ENCODE results near the gene SYT6.

The SYT6 gene

DNA sequence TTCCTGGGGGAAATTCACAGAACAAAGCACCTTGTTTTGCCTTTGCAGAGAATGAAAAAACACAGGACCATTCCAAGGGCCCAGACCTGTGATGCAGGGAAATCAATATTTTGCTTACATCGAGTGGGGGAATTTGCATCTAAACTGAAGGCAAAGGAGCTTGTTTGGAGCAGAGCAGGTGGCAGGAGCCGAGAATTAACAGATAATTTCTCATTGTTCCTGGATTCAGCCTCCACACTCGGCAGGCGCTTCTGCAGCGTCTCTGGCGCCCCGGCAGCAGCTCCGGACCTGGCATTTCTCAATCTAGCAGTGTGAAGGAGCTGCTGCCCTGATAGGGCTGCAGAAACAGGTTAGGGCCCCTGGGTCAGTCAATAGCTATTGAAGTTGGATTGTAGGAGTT lies 2.0 kb upstream of the SYT6 start:
- WGBS, 2 experiments: 89 to 93% methylated on average over 8 of the region's 8 CpGs

DNA sequence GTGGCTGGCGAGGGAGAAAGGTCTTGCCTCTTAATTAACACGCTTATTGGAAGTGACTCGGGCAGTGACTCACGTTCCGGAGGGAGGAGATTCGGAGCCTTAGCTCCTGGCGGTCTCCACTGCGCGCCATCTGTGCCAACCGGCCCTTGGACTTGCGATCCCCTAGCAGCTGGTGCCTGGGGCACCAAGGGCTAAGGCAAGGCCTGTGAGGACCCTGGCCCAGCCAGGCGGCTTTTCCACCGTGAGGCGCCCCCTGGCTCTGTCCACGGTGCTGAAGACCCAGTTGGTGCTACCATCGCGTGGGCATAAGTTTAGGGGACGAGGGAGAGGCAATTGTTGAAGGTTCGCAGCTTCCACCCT lies 1.3 kb upstream of the SYT6 start:
- Histone ChIP-seq H3K4me3 (ENCODE audit: insufficient read depth, low read depth, low read length) (no peak overlapping the region), H3K4me1 (ENCODE audit: control insufficient read depth, insufficient read depth, low read length) (peaks cover 20% of the 10 kb centered on the region), H3K36me3 (ENCODE audit: control insufficient read depth, insufficient read depth, low read length) (no peaks in the 10 kb centered on the region), H3K9me3 (ENCODE audit: control insufficient read depth, low read length) (no peaks in the 10 kb centered on the region), H3K27ac (ENCODE audit: insufficient read depth, low read depth, low read length, poor library complexity, severe bottlenecking) (no peak overlapping the region), H3K27me3 (ENCODE audit: control insufficient read depth, insufficient read depth, low read length, poor library complexity, severe bottlenecking) (peaks cover 40% of the 10 kb centered on the region)
- WGBS, 2 experiments: 19 to 20% methylated on average over 19 of the region's 19 CpGs

More for the DNA sequence above, 2.0 kb upstream of the SYT6 start:
- Histone ChIP-seq H3K36me3 (ENCODE audit: control insufficient read depth, insufficient read depth, low read length) (no peaks in the 10 kb centered on the region), H3K4me3 (ENCODE audit: insufficient read depth, low read depth, low read length) (no peak overlapping the region), H3K27ac (ENCODE audit: insufficient read depth, low read depth, low read length, poor library complexity, severe bottlenecking) (no peak overlapping the region), H3K27me3 (ENCODE audit: control insufficient read depth, insufficient read depth, low read length, poor library complexity, severe bottlenecking) (peaks cover 40% of the 10 kb centered on the region), H3K4me1 (ENCODE audit: control insufficient read depth, insufficient read depth, low read length) (peaks cover 17% of the 10 kb centered on the region), H3K9me3 (ENCODE audit: control insufficient read depth, low read length) (no peaks in the 10 kb centered on the region)

DNA sequence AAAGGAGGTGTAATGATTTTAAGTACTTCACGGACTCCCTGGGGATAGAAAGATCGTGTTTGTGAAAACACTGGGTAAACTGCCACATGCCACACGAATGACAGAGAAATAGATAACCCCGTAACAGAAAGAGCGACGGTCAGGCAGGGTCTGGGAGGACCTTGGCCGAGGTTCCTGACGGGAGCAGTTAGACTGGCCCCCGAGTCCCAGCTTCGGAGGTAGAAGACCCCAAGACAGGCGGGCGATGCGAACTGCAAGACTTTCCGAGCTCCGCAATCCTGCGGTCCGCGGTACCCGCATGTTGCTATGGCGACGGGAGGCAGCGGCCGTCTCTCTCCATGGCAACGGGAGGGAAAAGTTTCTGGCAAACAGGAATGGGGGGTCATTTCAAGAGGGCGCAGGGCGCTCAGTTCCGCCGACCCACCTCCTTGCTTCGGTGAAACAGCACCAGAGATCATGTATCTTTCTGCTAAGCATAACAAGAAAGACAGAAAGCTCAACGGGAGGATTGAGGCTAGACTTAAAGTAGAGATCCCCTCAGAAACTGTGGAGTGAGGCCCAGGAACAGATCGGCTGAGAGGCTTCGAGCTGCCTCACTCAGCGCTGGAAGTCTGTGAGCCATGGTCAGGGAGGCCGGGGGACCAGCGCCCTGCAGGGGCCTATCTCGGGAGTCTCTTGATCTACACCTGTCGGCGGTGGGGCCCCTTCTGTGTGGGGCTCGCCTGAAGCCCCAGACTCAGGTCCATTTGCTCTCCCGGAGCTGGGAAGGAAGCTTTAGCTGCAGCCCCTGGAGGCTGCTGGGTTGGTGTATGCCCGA lies 685 bp upstream of the SYT6 start:
- H3K4me1 ChIP-seq (ENCODE audit: control insufficient read depth, insufficient read depth, low read length): peaks cover 20% of the 10 kb centered on the region
- no peak overlapping the region for H3K4me3 ChIP-seq (ENCODE audit: insufficient read depth, low read depth, low read length)
- no peaks in the 10 kb centered on the region for H3K9me3 ChIP-seq (ENCODE audit: control insufficient read depth, low read length)
- H3K27me3 ChIP-seq (ENCODE audit: control insufficient read depth, insufficient read depth, low read length, poor library complexity, severe bottlenecking): peaks cover 40% of the 10 kb centered on the region
- 7 to 9% methylated on average over 41 of the region's 41 CpGs for WGBS, 2 experiments
- H3K36me3 ChIP-seq (ENCODE audit: control insufficient read depth, insufficient read depth, low read length): no peaks in the 10 kb centered on the region
- H3K27ac ChIP-seq (ENCODE audit: insufficient read depth, low read depth, low read length, poor library complexity, severe bottlenecking): no peak overlapping the region

DNA sequence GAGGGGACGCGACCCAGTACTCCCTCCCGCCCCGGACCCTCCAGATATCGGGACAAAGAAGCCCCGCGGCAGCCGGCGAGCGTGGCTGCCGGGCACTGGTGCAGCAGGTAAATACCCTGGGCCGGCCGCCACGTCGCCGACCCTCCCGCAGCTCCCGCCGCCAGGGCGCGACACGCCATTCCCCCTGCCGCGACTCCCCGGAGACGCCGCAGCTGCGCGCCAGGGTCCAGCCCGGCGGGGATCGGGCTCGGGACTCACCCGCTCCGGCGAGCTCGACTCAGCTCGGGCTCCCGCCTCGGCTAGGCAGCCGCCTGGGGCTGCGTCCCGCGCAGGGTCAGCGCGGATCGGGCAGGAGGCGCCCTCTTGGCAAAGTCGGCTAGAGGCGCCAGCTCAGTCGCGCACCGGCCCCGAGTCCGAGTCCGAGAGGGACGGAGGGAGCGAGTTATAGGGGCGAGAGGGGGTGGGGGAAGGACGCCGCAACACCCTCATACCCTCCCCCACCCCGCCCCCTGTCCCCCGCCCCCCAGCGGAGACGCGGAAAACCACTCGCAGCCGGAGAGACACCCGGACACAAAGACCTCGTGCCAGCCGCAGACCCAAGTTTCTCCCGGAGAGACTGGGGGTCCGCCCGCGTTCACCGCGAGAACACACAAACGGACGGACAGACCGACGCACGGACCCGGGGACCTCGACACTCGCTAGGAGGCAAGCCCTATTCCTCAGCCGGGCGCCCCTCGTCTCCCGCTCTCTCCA lies 985 bp downstream of the SYT6 start:
- peaks cover 40% of the 10 kb centered on the region for H3K27me3 ChIP-seq (ENCODE audit: control insufficient read depth, insufficient read depth, low read length, poor library complexity, severe bottlenecking)
- 0% methylated on average over 82 to 83 of the region's 89 CpGs for WGBS, 2 experiments

DNA sequence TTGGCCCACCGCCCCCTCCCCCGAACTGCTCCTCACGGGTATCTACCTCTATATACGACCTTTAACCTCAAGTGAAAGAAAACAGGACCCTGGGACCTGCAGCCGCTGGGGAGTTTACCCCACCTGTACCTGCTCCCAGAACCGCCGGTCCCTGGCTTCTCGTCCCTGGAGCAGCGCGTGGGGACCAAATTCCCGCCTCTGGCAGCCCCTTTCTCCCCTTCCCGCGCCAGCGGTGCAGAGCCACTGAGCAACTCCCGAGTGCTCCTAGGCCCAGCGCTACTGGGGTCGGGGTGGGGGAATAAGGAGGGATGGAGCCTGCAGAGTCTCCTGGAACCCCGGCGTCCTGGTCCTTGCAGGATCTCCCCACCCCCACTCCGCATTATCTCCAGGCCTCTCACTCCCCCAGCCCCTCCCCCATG lies 1.6 kb downstream of the SYT6 start:
- Histone ChIP-seq H3K27ac (ENCODE audit: insufficient read depth, low read depth, low read length, poor library complexity, severe bottlenecking) (no peak overlapping the region), H3K4me1 (ENCODE audit: control insufficient read depth, insufficient read depth, low read length) (peaks cover 20% of the 10 kb centered on the region), H3K4me3 (ENCODE audit: insufficient read depth, low read depth, low read length) (peak overlapping the region; percentile 66), H3K9me3 (ENCODE audit: control insufficient read depth, low read length) (no peaks in the 10 kb centered on the region), H3K36me3 (ENCODE audit: control insufficient read depth, insufficient read depth, low read length) (no peaks in the 10 kb centered on the region), H3K27me3 (ENCODE audit: control insufficient read depth, insufficient read depth, low read length, poor library complexity, severe bottlenecking) (peaks cover 40% of the 10 kb centered on the region)
- 0 to 1% methylated on average over 17 to 20 of the region's 20 CpGs for WGBS, 2 experiments

More for the DNA sequence above, 985 bp downstream of the SYT6 start:
- H3K4me1 ChIP-seq (ENCODE audit: control insufficient read depth, insufficient read depth, low read length): peaks cover 20% of the 10 kb centered on the region
- H3K27ac ChIP-seq (ENCODE audit: insufficient read depth, low read depth, low read length, poor library complexity, severe bottlenecking): no peak overlapping the region
- no peaks in the 10 kb centered on the region for H3K9me3 ChIP-seq (ENCODE audit: control insufficient read depth, low read length)
- no peaks in the 10 kb centered on the region for H3K36me3 ChIP-seq (ENCODE audit: control insufficient read depth, insufficient read depth, low read length)
- peak overlapping the region; percentile 66 for H3K4me3 ChIP-seq (ENCODE audit: insufficient read depth, low read depth, low read length)

DNA sequence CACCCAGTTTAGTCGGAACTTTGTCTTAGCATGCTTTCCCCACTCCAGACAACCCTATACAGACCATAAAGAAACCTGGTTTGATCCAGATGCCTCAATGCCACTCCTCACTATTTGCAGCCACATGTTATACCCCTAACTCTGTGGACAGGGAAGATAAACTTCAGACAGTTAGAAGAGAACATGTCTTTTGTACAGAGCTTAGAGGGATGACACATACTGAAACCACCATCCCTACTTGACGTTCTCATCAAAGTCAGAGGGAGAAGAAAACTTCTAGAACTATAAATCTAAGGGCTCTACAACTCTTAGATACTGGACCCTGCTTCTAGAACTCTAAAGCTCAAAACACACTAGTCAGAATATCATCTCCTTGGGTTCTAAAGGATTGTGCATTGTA lies 3.7 kb downstream of the SYT6 start:
- Histone ChIP-seq H3K27me3 (ENCODE audit: control insufficient read depth, insufficient read depth, low read length, poor library complexity, severe bottlenecking) (peaks cover 34% of the 10 kb centered on the region), H3K27ac (ENCODE audit: insufficient read depth, low read depth, low read length, poor library complexity, severe bottlenecking) (no peak overlapping the region), H3K9me3 (ENCODE audit: control insufficient read depth, low read length) (no peaks in the 10 kb centered on the region), H3K36me3 (ENCODE audit: control insufficient read depth, insufficient read depth, low read length) (no peaks in the 10 kb centered on the region), H3K4me3 (ENCODE audit: insufficient read depth, low read depth, low read length) (no peak overlapping the region), H3K4me1 (ENCODE audit: control insufficient read depth, insufficient read depth, low read length) (peaks cover 31% of the 10 kb centered on the region)
- WGBS, 2 experiments: 86 to 87% methylated on average over 2 of the region's 2 CpGs

DNA sequence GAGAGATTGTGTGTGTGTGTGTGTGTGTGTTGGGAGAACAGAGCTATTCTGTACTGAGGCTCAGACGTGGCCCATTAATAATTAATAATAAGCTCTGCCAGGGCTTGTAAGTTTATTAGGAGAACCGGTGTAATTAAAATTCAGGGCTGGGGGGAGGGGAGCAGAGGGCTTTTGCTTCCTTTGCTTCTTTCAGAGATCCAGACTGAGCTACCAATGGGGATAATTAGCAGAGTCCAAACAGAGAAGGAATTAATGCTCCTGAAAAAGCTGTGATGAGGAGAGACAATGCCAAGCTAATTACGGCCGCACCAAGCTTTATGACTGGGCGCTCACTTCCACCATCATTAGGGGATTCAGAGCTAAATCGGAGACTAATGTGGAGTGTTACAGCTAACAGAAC lies 4.5 kb downstream of the SYT6 start:
- peaks cover 31% of the 10 kb centered on the region for H3K4me1 ChIP-seq (ENCODE audit: control insufficient read depth, insufficient read depth, low read length)
- H3K9me3 ChIP-seq (ENCODE audit: control insufficient read depth, low read length): no peaks in the 10 kb centered on the region
- no peak overlapping the region for H3K4me3 ChIP-seq (ENCODE audit: insufficient read depth, low read depth, low read length)
- H3K27ac ChIP-seq (ENCODE audit: insufficient read depth, low read depth, low read length, poor library complexity, severe bottlenecking): no peak overlapping the region
- peaks cover 26% of the 10 kb centered on the region for H3K27me3 ChIP-seq (ENCODE audit: control insufficient read depth, insufficient read depth, low read length, poor library complexity, severe bottlenecking)
- WGBS, 2 experiments: 73 to 84% methylated on average over 5 to 6 of the region's 6 CpGs
- H3K36me3 ChIP-seq (ENCODE audit: control insufficient read depth, insufficient read depth, low read length): no peaks in the 10 kb centered on the region

DNA sequence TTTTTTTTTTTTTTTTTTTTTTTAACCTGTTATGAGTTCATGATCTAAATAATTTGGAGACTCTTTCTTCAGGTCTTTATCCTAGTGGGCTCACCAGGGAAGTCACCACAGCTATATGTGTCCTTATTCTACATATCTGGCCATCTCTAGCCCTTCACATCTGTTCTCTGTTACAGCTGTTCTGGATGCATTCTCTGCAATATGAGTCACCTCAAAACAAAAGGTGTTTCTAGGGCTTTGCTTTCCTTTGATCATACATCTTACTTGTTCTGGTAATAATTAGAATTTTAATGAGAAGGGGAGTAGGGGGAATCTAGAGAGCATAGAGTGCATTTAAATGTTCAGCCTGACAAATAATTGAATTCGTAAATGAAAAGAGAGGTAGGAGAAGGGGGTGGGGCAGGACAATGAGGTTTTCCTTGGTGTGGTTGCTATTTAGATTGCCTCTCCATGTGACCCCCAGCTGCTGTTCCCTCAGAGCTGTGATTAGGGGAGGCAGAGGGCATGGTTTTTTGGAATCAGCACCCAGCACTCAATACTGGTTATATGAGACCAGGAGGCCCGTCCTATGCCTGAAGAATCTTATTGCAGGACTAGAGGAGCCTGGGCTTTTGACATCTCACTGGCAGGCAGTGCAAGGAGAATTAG lies 8.0 kb downstream of the SYT6 start:
- no peaks in the 10 kb centered on the region for H3K9me3 ChIP-seq (ENCODE audit: control insufficient read depth, low read length)
- 57 to 62% methylated on average over 2 of the region's 2 CpGs for WGBS, 2 experiments
- H3K27ac ChIP-seq (ENCODE audit: insufficient read depth, low read depth, low read length, poor library complexity, severe bottlenecking): no peak overlapping the region
- H3K27me3 ChIP-seq (ENCODE audit: control insufficient read depth, insufficient read depth, low read length, poor library complexity, severe bottlenecking): no peaks in the 10 kb centered on the region
- H3K4me1 ChIP-seq (ENCODE audit: control insufficient read depth, insufficient read depth, low read length): peaks cover 13% of the 10 kb centered on the region
- no peaks in the 10 kb centered on the region for H3K36me3 ChIP-seq (ENCODE audit: control insufficient read depth, insufficient read depth, low read length)
- no peak overlapping the region for H3K4me3 ChIP-seq (ENCODE audit: insufficient read depth, low read depth, low read length)

DNA sequence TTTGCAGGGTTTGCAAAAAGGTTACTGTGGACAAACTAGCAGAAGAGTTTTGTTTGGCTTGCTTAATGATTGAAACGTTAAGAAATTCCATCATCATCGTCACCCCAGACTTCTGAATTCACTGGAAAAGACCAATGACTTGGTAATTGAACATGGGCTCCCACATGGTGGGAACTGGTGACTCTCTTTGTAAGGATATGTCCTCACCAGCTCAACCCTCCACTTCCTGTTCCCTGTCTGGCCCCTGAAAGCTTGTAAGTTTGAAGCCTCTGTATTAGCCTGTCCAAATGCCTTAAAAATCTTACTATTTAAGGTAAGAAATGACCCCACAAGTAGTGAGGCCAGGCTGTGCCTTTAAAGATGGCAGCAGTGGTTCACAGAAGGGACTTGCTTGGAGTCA lies 9.7 kb downstream of the SYT6 start:
- H3K36me3 ChIP-seq (ENCODE audit: control insufficient read depth, insufficient read depth, low read length): no peaks in the 10 kb centered on the region
- no peaks in the 10 kb centered on the region for H3K27me3 ChIP-seq (ENCODE audit: control insufficient read depth, insufficient read depth, low read length, poor library complexity, severe bottlenecking)
- no peak overlapping the region for H3K4me3 ChIP-seq (ENCODE audit: insufficient read depth, low read depth, low read length)
- H3K4me1 ChIP-seq (ENCODE audit: control insufficient read depth, insufficient read depth, low read length): peaks cover 11% of the 10 kb centered on the region
- no peak overlapping the region for H3K27ac ChIP-seq (ENCODE audit: insufficient read depth, low read depth, low read length, poor library complexity, severe bottlenecking)
- H3K9me3 ChIP-seq (ENCODE audit: control insufficient read depth, low read length): no peaks in the 10 kb centered on the region
- 88 to 95% methylated on average over 2 of the region's 2 CpGs for WGBS, 2 experiments

DNA sequence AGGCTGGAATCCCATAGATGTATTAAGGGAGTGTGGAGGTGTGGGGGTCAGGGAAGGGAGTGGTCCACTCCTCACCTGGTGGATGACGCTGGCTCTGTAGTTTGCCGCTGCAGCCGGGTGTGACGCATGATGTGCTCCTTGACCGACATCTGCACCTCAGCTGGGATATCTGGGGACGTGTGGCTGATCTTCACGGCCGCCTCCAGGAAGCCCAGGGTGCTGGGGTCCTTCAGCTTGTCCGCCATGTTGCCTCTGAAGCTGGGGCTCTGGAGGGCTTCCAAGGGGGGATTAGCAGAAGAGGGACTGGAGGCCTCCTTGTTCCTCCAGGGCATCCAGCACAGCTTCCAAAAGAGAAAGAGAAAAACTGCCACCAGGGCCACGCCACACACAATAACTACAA lies 14.1 kb downstream of the SYT6 start:
- WGBS, 2 experiments: 94 to 97% methylated on average over 10 of the region's 10 CpGs
- Histone ChIP-seq H3K4me1 (ENCODE audit: control insufficient read depth, insufficient read depth, low read length) (no peaks in the 10 kb centered on the region), H3K27me3 (ENCODE audit: control insufficient read depth, insufficient read depth, low read length, poor library complexity, severe bottlenecking) (no peaks in the 10 kb centered on the region), H3K9me3 (ENCODE audit: control insufficient read depth, low read length) (no peaks in the 10 kb centered on the region), H3K36me3 (ENCODE audit: control insufficient read depth, insufficient read depth, low read length) (no peaks in the 10 kb centered on the region), H3K4me3 (ENCODE audit: insufficient read depth, low read depth, low read length) (no peak overlapping the region), H3K27ac (ENCODE audit: insufficient read depth, low read depth, low read length, poor library complexity, severe bottlenecking) (no peak overlapping the region)
